Peyer's patch (tissue), 4 donors: ENCODE results near the gene PAXIP1. TPM values are rescaled to one million over a fixed set of nuclear protein-coding genes. Genes with fewer than 3 reads are reported as not detected.

Source experiments
- DNase-seq, 3 donors: peaks; one replicate each; pipeline ENCODE4 v3.0.0-alpha.2; 2017 to 2019
- H3K27ac ChIP-seq, 4 donors: fragments of 200-600 bp; sonication (generic); one replicate each; pipeline ENCODE4 v1.5.1; 2016 to 2019
- H3K27me3 ChIP-seq, 2 donors: fragments of 200-600 bp; sonication (generic); one replicate each; pipeline ENCODE4 v1.5.1; 2019
- H3K36me3 ChIP-seq, 3 donors: fragments of 200-600 bp; sonication (generic); one replicate each; pipeline ENCODE4 v1.5.1; 2016 to 2019
- H3K4me1 ChIP-seq, 4 donors: fragments of 200-600 bp; sonication (generic); one replicate each; pipeline ENCODE4 v1.5.1; 2016 to 2019
- H3K4me3 ChIP-seq, 4 donors: fragments of 200-600 bp; sonication (generic); 1 replicate in 3 of 4; 2 replicates in 1 of 4; pipeline ENCODE4 v1.5.1; 2016 to 2019; ENCODE audit warnings: mild to moderate bottlenecking in 1 of 4
- H3K9me3 ChIP-seq, 4 donors: fragments of 200-600 bp; sonication (generic); one replicate each; pipeline ENCODE4 v1.5.1; 2016 to 2019; ENCODE audit warnings: mild to moderate bottlenecking in 1 of 4
- POLR2A ChIP-seq, 2 donors: fragments of 450-650 bp; IDR thresholded peaks; one replicate each; pipeline ENCODE4 v1.5.1; 2017; ENCODE audit warnings: antibody characterized with exemption in 2 of 2, mild to moderate bottlenecking in 2 of 2, moderate library complexity in 2 of 2
- total RNA-seq, 4 donors: library from RNA; depleted of rRNA; stranded (reverse); fragments of >200 nt; gene quantifications; one replicate each; pipeline ENCODE4 v1.1.0, GENCODE V29; 2016
- TF ChIP-seq, protein P1 (sequence below), 6 experiments: fragments of 450-650 bp in 4 of 6; fragments of 200-600 bp in 2 of 6; sonication (generic) in 1 of 6; IDR thresholded peaks; one replicate each; pipeline ENCODE4 v1.5.1; 2017 to 2019; ENCODE audit warnings: antibody characterized with exemption in 6 of 6, mild to moderate bottlenecking in 3 of 6, moderate library complexity in 1 of 6

PAXIP1 gene
- total RNA-seq, 4 donors from 2014 or later: 14.9 to 28.3 (median 23.7) TPM

DNA sequence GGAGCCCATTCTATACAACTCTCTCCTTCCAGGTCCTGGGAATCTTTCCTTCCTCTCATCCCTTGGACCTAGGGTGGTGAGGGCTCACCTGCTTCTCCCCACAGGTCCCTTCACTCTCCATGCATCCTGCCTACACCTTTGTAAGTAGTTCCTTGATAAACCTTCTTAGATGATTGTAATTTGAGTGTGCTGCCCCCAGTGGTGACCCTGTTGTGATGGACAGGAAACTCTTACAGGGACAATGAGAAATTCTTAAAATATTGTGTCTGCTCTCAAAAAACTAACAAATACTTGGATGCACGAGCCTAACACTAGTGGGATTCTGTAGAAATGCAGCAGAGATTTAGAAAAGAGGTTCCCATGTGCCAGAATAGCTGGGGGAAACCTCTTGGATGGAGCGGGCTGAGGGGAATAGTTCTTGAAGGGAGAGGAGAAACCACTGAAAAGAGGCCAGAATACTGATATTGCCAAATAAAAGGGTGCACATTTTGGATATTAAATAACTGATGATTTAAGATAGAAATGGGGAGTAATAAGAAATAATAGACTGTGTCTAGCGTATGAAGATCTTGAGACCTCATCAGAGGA lies 6.7 kb upstream of the PAXIP1 start:
- peaks cover 0 to 3% (median 0%) of the 10 kb centered on the region in 4 donors for H3K4me1 ChIP-seq
- TF ChIP-seq, protein P1, sequence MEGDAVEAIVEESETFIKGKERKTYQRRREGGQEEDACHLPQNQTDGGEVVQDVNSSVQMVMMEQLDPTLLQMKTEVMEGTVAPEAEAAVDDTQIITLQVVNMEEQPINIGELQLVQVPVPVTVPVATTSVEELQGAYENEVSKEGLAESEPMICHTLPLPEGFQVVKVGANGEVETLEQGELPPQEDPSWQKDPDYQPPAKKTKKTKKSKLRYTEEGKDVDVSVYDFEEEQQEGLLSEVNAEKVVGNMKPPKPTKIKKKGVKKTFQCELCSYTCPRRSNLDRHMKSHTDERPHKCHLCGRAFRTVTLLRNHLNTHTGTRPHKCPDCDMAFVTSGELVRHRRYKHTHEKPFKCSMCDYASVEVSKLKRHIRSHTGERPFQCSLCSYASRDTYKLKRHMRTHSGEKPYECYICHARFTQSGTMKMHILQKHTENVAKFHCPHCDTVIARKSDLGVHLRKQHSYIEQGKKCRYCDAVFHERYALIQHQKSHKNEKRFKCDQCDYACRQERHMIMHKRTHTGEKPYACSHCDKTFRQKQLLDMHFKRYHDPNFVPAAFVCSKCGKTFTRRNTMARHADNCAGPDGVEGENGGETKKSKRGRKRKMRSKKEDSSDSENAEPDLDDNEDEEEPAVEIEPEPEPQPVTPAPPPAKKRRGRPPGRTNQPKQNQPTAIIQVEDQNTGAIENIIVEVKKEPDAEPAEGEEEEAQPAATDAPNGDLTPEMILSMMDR (IDR thresholded peaks at IDR 0.05): peak in 3 of 6 experiments; percentile 24 to 30 (median 29)
- TF ChIP-seq POLR2A (IDR thresholded peaks at IDR 0.05): no peak
- H3K27ac ChIP-seq: no peak overlapping the region
- no peak overlapping the region for H3K4me3 ChIP-seq
- H3K9me3 ChIP-seq: no peaks in the 10 kb centered on the region
- no peak for DNase-seq
- H3K36me3 ChIP-seq: no peaks in the 10 kb centered on the region
- H3K27me3 ChIP-seq: no peaks in the 10 kb centered on the region

DNA sequence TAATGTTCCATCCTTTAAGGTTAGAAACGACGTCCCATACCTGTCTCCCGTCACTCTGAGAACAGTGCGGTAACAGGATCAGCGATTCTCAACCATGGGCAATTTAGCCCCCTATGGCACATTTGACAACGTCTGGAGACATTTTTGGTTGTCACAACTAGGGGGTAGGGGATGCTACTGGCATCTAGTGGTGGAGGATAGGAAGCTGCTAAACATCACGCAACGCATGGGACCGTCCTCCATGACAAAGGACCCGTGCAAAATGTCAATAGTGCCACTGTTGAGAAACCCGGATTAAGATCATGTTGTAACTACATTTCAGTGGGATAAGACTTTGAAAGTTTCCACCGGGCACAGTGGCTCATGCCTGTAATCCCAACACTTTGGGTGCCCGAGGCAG lies 5.0 kb upstream of the PAXIP1 start:
- no peak for DNase-seq
- TF ChIP-seq, protein P1 (IDR thresholded peaks at IDR 0.05): peak in 1 of 6 experiments; percentile 7
- no peak for TF ChIP-seq POLR2A (IDR thresholded peaks at IDR 0.05)
- no peak overlapping the region for H3K4me3 ChIP-seq
- H3K4me1 ChIP-seq: peaks cover 0 to 9% (median 0%) of the 10 kb centered on the region in 4 donors
- no peaks in the 10 kb centered on the region for H3K27me3 ChIP-seq
- H3K9me3 ChIP-seq: no peaks in the 10 kb centered on the region
- no peaks in the 10 kb centered on the region for H3K36me3 ChIP-seq
- no peak overlapping the region for H3K27ac ChIP-seq

DNA sequence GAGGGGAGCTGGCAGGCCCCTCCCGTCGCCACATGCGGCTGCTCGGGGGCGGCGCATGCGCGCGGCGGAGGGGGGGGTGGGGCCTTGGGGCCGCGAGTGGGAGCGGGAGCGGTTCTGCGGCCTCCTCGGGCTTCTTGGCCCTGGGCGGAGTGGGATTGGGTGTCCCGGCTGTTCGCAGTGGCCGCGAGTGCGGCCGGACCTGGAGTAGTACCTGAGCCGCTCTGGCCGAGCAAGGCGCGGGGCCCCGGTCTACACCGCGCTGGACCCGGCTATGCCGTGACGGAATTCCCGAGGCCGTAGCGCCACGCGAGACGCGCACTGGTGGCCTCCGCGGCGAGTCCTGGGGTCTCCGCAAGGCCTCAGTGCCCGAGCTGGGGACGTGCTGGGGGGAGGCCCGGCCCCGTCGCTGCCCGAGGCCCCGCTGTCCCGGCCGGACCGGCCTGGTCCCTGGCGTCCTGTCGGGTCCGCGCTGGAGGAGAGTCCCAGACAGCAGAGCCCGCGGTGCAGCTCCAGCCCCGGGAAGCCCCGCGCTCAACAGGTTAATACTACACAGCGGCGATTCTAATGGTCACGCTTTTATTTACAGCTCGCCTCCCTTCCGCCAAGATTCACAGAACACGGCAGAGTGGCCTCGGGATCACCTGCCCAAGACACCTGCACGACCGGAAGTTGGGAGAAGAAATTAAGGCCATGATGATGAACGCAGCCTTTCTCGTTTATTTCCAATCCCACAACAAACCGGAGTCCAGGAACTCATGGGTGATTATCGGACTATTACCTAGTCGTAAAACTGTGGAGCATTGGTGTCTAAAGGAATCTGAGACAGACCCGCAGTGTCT lies 671 bp upstream of the PAXIP1 start:
- Histone ChIP-seq H3K36me3 (no peaks in the 10 kb centered on the region), H3K4me1 (peaks cover 0 to 19% (median 0%) of the 10 kb centered on the region in 4 donors), H3K4me3 (peak overlapping the region; percentile 83 to 99 (median 92)), H3K27me3 (no peaks in the 10 kb centered on the region), H3K27ac (peak overlapping the region; percentile 87 to 93 (median 90)), H3K9me3 (no peaks in the 10 kb centered on the region)
- TF ChIP-seq, protein P1 (IDR thresholded peaks at IDR 0.05): no peak
- peak; percentile 63 to 73 for TF ChIP-seq POLR2A (IDR thresholded peaks at IDR 0.05)
- DNase-seq: peak; percentile 73 to 90 (median 87)

DNA sequence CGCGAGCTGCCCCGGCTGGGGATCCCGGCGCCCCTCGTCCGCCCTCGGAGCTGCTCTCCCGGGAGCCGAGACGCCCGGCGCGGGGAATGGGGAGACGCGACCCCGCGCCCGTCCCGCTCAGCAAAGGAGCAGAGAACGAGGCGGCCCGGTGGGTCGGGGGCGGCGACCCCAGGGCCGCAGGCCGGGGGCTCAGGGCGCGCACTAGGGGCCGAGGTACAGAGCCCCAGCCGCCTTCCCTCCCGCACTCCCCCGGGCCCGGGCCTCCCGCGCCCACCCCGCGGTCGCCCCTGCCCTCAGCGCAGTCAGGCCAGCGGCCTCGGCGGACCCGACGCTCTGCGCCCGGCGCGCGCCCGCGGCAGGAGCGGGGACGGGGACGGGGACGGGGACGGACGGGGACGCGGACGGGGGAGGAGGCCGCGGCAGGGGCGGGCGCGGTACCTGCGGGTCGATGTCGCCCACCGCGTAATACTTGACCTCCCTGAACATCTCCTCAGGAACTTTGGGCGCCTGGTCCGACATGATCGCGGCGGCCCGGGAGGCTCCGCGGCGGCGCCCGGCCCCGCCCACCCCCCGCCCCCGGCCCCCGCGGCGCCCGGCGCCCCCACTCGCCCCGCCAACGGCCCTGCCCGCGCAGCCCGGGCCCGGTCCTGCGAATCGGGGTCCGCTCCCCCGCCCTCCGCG lies 373 bp downstream of the PAXIP1 start:
- TF ChIP-seq, protein P1 (IDR thresholded peaks at IDR 0.05): no peak
- TF ChIP-seq POLR2A (IDR thresholded peaks at IDR 0.05): no peak
- peaks cover 0 to 9% (median 0%) of the 10 kb centered on the region in 3 donors for H3K36me3 ChIP-seq
- H3K27ac ChIP-seq: peak overlapping the region; percentile 60 to 93 (median 90)
- peak; percentile 30 to 68 (median 64) for DNase-seq
- H3K27me3 ChIP-seq: no peaks in the 10 kb centered on the region
- peaks cover 0 to 19% (median 0%) of the 10 kb centered on the region in 4 donors for H3K4me1 ChIP-seq
- H3K9me3 ChIP-seq: no peaks in the 10 kb centered on the region
- H3K4me3 ChIP-seq: peak overlapping the region; percentile 81 to 95 (median 86)

DNA sequence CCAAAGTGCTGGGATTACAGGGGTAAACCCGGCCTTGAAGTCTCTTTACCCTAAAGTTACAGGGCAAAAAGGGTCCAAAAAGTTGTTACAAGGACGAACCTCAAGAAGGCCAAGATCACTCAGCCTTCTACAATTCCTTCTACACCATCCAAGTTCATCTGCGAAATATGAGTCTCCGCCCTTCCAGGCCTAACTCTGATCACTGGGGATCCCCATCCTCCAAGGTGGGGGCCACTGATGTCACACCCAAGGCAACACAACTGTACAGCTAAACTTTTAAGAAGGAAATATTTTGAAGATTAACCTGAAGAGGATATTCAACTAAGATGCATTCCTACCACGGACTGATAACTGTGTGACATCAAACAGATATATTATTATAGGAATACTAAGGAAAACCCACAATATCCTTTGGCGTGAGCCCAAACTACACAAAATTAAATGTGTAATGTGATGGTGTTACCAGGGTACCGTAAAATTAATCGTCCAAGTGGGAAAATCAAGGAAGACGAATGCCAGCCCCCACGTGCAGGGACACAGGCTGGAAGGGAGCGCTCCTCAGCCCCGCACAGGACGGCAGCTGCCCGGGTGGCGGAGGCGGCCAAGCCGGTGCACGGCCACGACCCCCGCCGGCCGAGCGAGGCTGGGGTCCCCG lies 1.0 kb downstream of the PAXIP1 start:
- peaks cover 0 to 19% (median 0%) of the 10 kb centered on the region in 4 donors for H3K4me1 ChIP-seq
- no peak for DNase-seq
- H3K4me3 ChIP-seq: peak overlapping the region; percentile 81 to 95 (median 86)
- H3K27me3 ChIP-seq: no peaks in the 10 kb centered on the region
- H3K9me3 ChIP-seq: no peaks in the 10 kb centered on the region
- no peak for TF ChIP-seq POLR2A (IDR thresholded peaks at IDR 0.05)
- TF ChIP-seq, protein P1 (IDR thresholded peaks at IDR 0.05): no peak
- peak overlapping the region; percentile 60 to 93 (median 80) for H3K27ac ChIP-seq
- H3K36me3 ChIP-seq: peaks cover 0 to 15% (median 0%) of the 10 kb centered on the region in 3 donors
